Mesodermal cell (in vitro differentiated cells): Measurements from ENCODE around the gene TTC7B.

Experiments
- H3K27ac ChIP-seq: 2 replicates; pipeline ENCODE4 v1.7.0; 2013; ENCODE audit warnings: mild to moderate bottlenecking, low read depth, low read length, moderate library complexity; ENCODE audit not compliant: severe bottlenecking
- H3K36me3 ChIP-seq: 2 replicates; pipeline ENCODE4 v1.7.1; 2013; ENCODE audit warnings: mild to moderate bottlenecking, low read length, moderate library complexity; ENCODE audit not compliant: control insufficient read depth, insufficient read depth
- H3K4me1 ChIP-seq: one replicate; pipeline ENCODE4 v1.7.1; 2013; ENCODE audit warnings: mild to moderate bottlenecking, low read length; ENCODE audit not compliant: insufficient read depth, control insufficient read depth, poor library complexity, severe bottlenecking
- H3K4me3 ChIP-seq: 2 replicates; pipeline ENCODE4 v1.7.0; 2013; ENCODE audit warnings: low read length, control low read depth, mild to moderate bottlenecking; ENCODE audit not compliant: insufficient read depth, poor library complexity, severe bottlenecking; ENCODE audit errors: extremely low read depth
- H3K9me3 ChIP-seq: 2 replicates; pipeline ENCODE4 v1.7.1; 2013; ENCODE audit warnings: mild to moderate bottlenecking, low read length, moderate library complexity; ENCODE audit not compliant: control insufficient read depth
- WGBS, 2 experiments: methylation state at CpG; one replicate each; pipeline ENCODE4 v1.1.5; 2013; ENCODE audit warnings: missing lambda C conversion rate in 2 of 2; ENCODE audit not compliant: insufficient coverage in 2 of 2; 5-methylcytosine and 5-hydroxymethylcytosine counted together

Gene TTC7B

GRCh38 chr14:90610346-90611040 is 205.7 kb downstream of the TTC7B start:
- no peak overlapping the region for H3K4me3 ChIP-seq
- WGBS, 2 experiments, result 94 to 96% methylated on average over 8 to 9 of the region's 10 CpGs

GRCh38 chr14:90609376-90609775 is 206.9 kb downstream of the TTC7B start:
- H3K36me3 ChIP-seq, result peaks cover 15% of the 10 kb centered on the region
- 81 to 100% methylated on average over 2 of the region's 2 CpGs for WGBS, 2 experiments
- no peak overlapping the region for H3K4me3 ChIP-seq
- H3K27ac ChIP-seq, result no peak overlapping the region
- H3K4me1 ChIP-seq, result peaks cover 19% of the 10 kb centered on the region
- no peaks in the 10 kb centered on the region for H3K9me3 ChIP-seq

More at GRCh38 chr14:90610346-90611040, 205.7 kb downstream of the TTC7B start:
- Histone ChIP-seq H3K9me3 (no peaks in the 10 kb centered on the region), H3K36me3 (peaks cover 15% of the 10 kb centered on the region), H3K27ac (no peak overlapping the region), H3K4me1 (peaks cover 22% of the 10 kb centered on the region)

DNA sequence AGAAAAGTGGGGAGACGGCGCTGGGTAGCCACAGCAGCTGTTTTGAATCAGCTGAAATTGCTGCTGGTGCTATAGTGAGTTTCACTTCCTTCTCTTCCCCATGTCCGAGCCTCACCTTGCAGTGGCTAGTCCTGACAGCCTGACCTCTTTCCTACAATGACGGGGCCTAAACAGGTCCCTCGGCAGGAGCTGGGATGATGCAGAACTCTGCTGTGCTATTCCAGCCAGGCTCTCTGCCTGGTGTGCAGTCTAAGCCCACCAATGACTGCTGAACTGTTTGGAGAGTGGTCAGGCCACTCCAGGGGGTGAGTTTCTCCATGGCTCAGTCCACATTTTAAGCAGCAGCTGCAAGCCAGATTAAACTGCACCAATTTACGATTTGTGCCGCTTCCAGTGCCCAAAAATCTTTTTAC is 207.3 kb downstream of the TTC7B start:
- H3K9me3 ChIP-seq, result no peaks in the 10 kb centered on the region
- no peak overlapping the region for H3K27ac ChIP-seq
- WGBS, 2 experiments, result 94 to 96% methylated on average over 7 of the region's 7 CpGs
- H3K36me3 ChIP-seq, result peaks cover 10% of the 10 kb centered on the region
- peaks cover 19% of the 10 kb centered on the region for H3K4me1 ChIP-seq
- no peak overlapping the region for H3K4me3 ChIP-seq

DNA sequence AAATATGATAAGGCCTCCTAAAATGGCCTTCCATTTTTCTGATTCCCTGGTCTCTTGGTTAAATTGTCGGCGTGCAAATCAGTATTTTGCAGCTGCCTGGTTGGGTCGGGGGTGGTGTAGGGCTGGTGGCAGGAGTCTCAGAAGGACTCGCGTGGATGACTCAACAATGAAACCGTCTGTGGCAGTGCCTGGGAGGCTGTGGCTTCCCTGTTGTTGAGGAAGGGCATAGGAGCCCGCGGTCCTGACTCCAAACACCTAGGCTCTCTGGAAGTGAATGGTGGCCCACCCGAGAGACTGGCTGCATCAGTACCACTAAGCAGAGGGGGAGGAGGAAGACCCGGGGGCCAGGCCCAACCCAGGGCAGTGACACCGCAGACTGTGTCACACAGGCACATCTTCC is 207.9 kb downstream of the TTC7B start:
- no peak overlapping the region for H3K27ac ChIP-seq
- peaks cover 19% of the 10 kb centered on the region for H3K4me1 ChIP-seq
- no peaks in the 10 kb centered on the region for H3K9me3 ChIP-seq
- no peak overlapping the region for H3K4me3 ChIP-seq
- peaks cover 9% of the 10 kb centered on the region for H3K36me3 ChIP-seq
- 89% methylated on average over 9 of the region's 11 CpGs for WGBS, 2 experiments

DNA sequence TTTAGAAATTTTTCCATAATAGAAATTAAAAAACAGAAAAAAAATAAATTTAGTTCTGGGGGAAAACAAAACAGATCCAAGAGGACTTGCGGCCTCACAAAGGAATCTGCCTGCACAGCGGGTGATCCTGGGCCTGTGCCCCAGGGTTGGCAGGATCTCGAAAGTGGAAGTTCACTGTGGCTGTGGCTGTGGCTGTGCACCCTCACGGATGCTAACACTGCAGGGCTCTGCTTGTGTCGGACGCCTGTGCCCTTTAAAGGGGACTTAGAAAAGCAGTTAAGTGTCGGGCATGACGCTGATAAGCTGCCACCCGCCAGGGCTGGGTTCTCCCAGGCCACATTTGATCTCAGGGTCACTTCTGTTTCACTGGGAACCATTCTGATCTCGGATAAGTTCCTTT is 209.1 kb downstream of the TTC7B start:
- Histone ChIP-seq H3K9me3 (no peaks in the 10 kb centered on the region), H3K36me3 (peaks cover 9% of the 10 kb centered on the region), H3K4me3 (no peak overlapping the region), H3K27ac (no peak overlapping the region), H3K4me1 (peaks cover 13% of the 10 kb centered on the region)
- WGBS, 2 experiments, result 91 to 97% methylated on average over 10 of the region's 10 CpGs

GRCh38 chr14:90606434-90606833 is 209.8 kb downstream of the TTC7B start:
- Histone ChIP-seq H3K36me3 (peaks cover 9% of the 10 kb centered on the region), H3K27ac (no peak overlapping the region), H3K4me3 (no peak overlapping the region), H3K9me3 (no peaks in the 10 kb centered on the region), H3K4me1 (peaks cover 9% of the 10 kb centered on the region)
- no CpG with 5 or more reads among the region's 2 CpGs for whole genome bisulfite sequencing, 2 experiments

- H3K9me3 ChIP-seq, result no peaks in the 10 kb centered on the region
- no peak overlapping the region for H3K4me3 ChIP-seq
- 30 to 34% methylated on average over 4 of the region's 6 CpGs for WGBS, 2 experiments
- no peak overlapping the region for H3K27ac ChIP-seq
- H3K36me3 ChIP-seq, result peaks cover 8% of the 10 kb centered on the region
- H3K4me1 ChIP-seq, result peaks cover 9% of the 10 kb centered on the region
These were observed 210.8 kb downstream of the TTC7B start for GRCh38 chr14:90605430-90605829.

DNA sequence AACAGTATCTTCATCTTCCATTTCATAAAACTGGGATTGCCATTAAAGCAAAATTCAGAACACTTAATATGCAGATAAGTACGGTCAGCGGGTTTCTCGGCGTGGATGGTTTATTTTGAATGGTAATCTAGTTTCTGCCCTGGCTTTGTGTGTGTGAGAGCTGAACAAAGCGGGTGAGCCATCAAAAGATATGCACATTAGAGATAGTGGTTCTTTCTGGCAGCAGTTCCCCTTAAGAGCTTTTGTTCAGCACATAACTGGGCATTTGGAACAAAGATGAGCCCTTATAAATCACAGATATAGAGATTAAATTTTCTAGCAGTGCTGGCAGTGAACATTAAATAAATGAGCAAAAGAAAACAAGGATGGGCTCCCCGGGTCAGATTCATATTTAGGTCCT is 211.9 kb downstream of the TTC7B start:
- H3K4me1 ChIP-seq, result peaks cover 9% of the 10 kb centered on the region
- WGBS, 2 experiments, result 72% methylated on average over 2 of the region's 6 CpGs; no CpG with 5 or more reads in 1 of the 2 experiments
- no peak overlapping the region for H3K4me3 ChIP-seq
- H3K27ac ChIP-seq, result no peak overlapping the region
- H3K9me3 ChIP-seq, result no peaks in the 10 kb centered on the region
- H3K36me3 ChIP-seq, result peaks cover under 1% of the 10 kb centered on the region

DNA sequence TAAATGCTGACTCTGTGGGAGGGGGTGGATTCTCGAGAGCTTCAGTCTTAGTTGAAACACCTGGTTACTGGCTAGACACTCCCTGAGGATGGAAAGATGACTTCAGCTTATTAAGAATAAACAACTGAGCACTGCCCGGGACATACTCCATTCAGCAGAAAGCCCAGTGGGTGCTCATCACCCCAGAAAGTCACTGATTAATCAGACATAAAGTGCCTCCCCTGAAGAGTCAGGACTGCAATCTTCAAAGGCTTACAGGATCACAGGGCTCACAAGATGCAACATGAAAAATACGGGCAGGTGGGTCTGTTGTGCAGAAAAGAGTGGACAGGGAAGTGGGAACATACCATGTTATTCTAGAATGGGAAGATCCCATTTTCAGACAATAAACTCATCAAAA is 212.4 kb downstream of the TTC7B start:
- WGBS, 2 experiments, result 90 to 100% methylated on average over 1 of the region's 3 CpGs
- Histone ChIP-seq H3K9me3 (no peaks in the 10 kb centered on the region), H3K27ac (no peak overlapping the region), H3K4me3 (no peak overlapping the region), H3K36me3 (no peaks in the 10 kb centered on the region), H3K4me1 (peaks cover 9% of the 10 kb centered on the region)

GRCh38 chr14:90603336-90603735 is 212.9 kb downstream of the TTC7B start:
- H3K9me3 ChIP-seq, result no peaks in the 10 kb centered on the region
- no peaks in the 10 kb centered on the region for H3K36me3 ChIP-seq
- WGBS, 2 experiments, result 100% methylated on average over 1 of the region's 1 CpG
- no peak overlapping the region for H3K4me3 ChIP-seq
- no peak overlapping the region for H3K27ac ChIP-seq
- peaks cover 9% of the 10 kb centered on the region for H3K4me1 ChIP-seq

- Histone ChIP-seq H3K27ac (no peak overlapping the region), H3K4me3 (no peak overlapping the region), H3K9me3 (no peaks in the 10 kb centered on the region), H3K4me1 (peaks cover 9% of the 10 kb centered on the region), H3K36me3 (no peaks in the 10 kb centered on the region)
- WGBS, 2 experiments, result 91 to 93% methylated on average over 7 of the region's 9 CpGs
These were observed 214.0 kb downstream of the TTC7B start for GRCh38 chr14:90602088-90602687.
